ENCODE measurements around the gene STXBP5.

Gene STXBP5

DNA sequence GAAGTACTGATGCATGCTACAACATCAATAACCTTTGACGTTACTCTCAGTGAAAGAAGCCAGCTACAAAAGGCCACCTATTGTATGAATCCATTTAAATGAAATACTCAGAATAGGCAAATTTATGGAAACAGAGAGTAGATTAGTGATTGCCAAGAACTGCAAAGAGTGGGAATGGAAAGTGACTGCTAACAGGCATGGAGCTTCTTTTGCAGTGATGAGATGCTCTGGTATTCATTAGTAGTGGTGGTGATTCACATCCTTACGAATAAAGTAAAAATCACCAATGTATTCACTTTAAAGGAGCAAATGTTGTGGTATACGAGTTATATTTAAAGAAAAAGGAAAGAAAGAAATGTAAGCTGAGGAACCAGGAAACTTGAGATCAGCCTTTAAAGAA lies 177.5 kb downstream of the STXBP5 start:
- no peak for DNase-seq (ENCODE audit: low read depth in 3 of 3)

DNA sequence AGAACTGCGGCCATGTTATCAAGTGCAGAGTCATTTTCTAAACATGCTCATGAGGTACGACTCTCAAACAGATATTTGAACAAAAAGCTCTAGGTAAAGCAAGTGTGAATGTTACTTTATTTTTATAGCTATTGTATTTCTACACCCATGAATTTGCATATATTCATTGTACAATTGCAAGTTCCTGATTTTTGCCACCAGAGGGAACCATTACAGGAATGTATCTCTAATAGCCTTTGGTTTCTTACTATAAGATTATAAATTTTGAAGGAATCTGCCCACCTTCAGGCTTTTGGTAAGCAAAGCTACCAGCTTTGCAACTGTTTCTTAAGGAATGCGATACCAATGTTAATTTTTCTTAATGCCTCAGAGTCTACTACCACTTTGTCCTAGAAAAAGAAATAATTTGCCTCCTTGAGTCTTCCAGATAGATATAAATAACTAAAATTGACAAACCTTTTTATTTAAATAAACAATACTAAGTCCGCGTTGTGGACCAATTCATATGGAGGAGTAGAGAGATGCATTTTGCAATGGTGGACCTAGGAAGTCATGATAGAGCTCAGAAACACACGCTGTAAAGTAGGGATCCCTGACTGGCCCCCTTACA lies 178.8 kb downstream of the STXBP5 start:
- DNase-seq (ENCODE audit: low read depth in 3 of 3): no peak

DNA sequence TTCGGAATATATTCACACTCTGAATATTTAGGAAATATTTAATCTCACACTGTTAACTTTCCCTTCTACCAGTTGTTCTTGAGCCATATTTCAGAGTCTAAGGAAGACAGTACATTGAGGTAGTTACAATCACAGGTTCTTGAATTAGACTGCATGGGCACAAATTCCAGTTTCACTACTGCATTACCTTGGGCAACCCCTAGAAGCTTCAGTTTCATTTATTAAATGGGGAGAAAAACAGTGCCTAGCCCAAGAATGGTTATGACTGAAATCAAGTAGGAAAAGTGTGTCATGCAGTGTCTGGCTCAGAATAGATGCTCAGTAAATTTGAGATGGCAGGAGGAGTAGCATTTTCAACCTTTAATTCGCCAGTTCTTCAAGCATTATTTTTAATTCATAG lies 179.8 kb downstream of the STXBP5 start:
- no peak for DNase-seq (ENCODE audit: low read depth in 3 of 3)

DNA sequence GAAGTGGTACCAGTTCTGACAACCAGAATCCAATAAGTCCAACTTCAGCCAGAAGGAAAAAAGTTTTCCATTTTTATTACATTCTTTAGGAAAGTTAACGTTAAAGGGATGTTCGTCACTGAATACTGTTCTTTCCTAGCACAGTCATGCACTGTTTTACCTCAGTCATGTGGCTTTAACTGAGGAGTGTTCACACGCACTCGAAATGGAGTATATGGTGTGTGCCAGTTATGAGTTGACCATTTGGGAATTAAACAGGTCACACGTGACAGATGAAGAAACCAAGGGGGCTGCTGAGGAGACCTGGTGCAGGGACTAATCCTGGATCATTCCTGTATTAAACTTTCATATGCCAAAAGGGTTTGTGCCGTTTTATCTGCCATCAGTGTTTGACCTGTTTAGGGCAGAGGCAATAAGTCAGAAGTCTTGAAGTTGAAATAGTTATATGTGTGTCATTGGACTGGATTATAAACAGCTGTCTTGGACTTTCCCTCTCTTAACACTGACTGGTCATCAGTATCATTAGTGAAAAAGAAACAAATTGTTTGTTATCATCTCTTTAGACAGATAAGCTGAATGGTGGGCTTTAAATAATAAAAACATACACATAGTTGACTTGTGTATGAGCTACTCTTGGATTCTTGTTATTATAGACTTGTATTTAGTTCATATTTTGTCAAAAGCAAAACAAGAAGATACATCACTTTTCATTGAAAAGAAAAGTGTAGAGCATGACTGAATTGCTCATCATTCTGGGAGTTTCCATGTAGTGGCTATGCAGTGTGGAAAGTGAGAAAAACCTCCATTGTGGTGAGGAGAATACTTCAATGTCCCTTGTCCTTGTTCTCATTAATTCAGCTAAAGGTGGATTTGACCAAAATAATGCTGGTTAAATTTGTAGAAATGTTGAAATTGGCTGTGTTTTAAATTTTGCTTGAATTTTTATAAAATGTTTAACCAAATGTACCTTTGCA lies 180.8 kb downstream of the STXBP5 start:
- DNase-seq (ENCODE audit: low read depth in 3 of 3): no peak

DNA sequence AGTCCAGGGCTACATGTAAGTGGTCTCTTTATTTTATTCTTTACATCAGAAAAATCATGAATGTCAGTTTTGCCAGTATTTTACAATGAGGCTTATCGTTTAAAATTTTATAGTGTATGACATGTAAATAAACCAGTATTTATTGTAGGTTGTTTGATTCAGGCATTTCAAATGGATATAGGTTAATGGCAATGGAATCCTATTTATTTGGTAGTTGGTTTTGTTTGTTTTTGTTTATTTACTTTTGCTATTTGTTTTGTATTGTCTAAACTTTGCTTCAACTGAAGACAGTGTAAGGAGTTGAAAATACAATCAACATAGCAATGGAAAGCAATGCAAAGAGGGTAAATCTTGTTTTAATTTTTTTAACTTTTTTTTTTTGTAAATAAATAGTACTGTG lies 185.2 kb downstream of the STXBP5 start:
- no peak for DNase-seq (ENCODE audit: low read depth in 3 of 3)

DNA sequence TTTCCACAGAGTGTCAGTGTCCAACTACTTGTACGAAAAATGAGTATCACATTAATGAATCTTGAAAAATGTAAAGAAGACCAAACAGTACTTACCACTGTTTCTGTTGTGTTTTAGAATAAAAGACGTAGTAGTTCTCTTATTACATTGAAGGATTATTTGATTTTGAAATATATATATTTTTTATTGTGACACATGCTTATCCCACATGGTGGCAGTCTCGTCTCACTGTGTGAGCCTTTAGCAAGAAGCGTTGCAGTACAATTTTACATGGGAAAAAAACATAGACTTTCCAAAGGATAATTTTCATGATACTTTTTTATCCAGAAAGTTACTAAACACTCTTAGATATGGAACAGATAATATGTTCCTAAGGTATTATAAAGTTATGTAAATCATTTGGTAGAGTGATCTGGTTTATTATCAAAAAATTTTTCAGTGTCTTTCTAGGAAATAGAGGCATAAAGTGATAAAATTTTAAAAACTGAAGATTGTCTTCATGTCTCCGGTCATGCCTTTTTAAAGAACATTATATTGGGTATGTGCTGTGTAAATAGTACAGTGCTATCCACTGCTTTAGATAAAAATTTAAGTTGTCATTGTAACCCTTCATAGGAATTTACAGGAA lies 186.8 kb downstream of the STXBP5 start:
- DNase-seq (ENCODE audit: low read depth in 3 of 3): no peak

DNA sequence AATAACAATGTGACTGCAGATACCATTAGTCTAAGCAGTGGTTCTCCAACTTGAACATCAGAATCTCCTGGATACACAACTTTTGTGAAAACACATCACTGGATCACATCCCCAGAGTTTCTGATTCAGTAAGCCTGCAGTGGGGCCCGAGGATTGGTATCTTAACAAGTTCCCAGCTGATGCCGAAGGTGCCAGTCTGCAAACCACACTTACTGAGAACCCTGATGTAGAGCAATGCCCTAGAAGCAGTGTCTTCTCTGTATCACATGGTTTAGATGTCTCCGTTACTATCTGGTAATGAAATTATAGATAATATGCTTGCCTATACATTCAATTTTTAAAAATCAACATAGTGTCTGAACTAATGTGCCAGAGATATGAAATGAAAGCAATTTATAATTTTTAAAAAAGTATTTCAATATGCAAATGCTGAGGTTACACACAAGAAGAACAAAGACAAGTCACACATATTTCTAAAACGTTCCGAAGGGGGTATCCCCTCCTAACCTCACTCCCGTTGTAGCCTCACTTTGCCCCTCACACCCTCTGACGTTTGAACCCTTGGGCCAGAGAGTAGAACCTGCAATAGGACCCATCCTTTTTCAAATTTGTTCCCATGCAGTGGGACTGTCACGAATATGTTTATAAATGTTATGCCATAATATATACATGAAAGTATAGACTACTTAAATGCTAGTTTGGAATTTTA lies 188.9 kb downstream of the STXBP5 start:
- no peak for DNase-seq (ENCODE audit: low read depth in 3 of 3)

DNA sequence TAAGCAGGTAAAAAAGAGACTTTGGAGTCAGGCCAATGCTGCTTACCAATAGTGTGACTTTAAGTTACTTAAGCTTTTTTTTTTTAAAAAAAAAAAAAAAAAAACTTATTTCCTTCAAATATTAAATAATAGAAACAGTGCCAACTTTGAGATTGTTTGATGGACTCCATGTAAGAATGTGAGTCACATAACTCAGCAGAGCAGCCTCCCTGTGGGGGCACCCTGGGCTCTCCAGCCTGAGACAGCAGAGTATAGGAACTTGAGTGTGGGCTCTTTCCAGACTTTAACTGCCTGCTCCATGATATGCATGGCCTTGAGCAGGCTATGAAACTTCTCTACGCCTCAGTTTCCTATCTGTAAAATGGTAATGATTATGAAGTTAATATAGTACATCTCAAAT lies 190.9 kb downstream of the STXBP5 start:
- no peak for DNase-seq (ENCODE audit: low read depth in 3 of 3)

DNA sequence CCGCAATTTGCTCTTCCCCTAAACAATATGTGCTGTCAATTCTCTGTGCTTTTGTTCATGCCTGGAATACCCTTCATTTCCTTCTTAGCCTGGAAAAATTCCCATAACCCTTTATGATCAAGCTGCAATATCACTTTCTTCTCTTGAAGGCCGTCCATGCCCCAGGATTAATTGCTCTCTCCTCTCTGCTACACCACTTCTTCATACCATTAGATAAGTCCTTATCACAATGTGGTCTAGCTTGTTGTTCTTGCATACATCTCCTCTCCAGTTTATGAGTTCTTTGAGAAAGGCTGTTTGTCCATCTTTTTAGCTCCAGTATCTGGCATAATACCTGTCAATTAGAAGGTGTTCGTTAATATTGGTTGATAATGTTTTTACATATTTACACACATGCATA lies 193.1 kb downstream of the STXBP5 start:
- no peak for DNase-seq (ENCODE audit: low read depth in 3 of 3)

DNA sequence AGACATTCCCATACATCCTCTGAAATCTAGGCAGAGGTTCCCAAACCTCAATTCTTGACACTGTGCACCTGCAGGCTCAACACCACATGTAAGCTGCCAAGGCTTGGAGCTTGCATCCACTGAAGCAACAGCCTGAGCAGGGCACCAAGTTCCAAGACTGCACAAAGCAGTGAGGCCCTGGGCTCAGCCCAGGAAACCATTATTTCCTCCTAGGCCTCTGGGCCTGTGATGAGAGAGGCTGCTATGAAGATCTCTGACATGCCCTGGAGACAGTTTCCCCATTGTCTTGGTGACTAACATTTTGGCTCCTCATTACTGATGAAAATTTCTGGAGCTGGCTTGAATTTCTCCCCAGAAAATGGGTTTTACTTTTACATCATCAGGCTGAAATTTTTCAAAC lies 196.8 kb downstream of the STXBP5 start:
- DNase-seq (ENCODE audit: low read depth in 3 of 3): no peak

DNA sequence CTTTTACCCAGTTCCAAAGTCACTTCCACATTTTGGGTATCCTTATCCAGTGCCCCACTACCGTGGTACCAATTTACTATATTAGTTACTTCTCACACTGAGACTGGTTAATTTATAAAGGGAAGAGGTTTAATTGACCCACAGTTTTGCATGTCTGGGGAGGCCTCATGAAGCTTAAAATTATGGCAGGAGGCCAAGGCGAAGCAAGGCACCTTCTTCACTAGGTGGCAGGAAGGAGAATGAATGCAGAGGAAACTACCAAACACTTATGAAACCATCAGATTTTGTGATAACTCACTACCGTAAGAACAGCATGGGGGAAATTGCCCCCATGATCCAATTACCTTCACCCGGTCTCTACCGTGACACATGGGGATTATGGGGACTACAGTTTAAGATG lies 197.6 kb downstream of the STXBP5 start:
- no peak for DNase-seq (ENCODE audit: low read depth in 3 of 3)

DNA sequence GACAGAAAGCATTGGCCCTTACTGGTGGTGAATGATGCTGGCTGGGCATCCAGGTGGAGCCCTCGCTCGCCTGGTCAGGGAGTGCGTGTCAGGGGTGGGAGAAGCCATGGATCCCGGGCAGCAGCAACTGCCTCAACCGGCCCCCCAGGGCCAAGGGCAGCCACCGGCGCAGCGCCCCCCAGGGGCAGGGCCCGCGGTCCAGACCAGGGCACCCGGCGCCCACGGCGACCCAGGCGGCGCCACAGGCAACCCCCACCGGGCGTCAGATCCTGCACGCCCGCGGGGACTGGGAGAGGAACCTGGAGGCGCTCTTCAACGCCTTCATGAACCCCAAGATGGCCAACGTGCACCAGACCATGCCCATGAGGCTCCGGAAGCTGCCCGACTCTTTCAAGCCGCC lies 202.6 kb downstream of the STXBP5 start:
- DNase-seq (ENCODE audit: low read depth in 3 of 3): no peak

DNA sequence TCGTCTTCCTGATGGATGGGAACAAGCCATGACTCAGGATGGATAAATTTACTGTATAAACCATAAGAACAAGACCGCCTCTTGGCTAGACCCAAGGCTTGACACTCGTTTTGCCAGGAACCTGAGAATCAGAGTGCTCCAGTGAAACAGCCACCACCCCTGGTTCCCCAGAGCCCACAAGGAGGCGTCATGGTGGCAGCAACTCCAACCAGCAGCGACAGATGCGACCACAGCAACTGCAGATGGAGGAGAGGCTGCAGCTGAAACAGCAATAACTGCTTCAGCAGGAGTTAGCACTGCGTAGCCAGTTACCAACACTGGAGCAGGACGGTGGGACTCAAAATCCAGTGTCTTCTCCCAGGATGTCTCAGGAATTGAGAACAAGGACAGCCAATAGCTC lies 203.4 kb downstream of the STXBP5 start:
- no peak for DNase-seq (ENCODE audit: low read depth in 3 of 3)

DNA sequence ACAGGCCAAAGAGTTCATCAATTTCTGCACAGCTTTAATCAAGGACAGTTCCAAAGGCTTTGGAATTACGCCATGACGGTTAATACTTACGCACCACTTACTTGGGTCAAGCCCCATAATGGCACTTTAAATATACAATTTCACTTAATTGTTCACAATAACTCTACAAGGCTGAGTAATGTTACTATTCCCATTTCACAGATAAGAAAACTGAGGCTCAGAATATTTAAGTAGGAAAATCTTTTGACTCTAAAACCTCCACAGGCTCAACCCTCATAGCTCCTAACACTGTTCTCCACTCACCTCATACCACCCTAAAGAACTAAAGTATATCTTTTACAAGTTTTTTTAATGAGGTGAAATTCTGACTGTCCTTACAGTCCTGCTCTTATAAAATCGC lies 212.4 kb downstream of the STXBP5 start:
- no peak for DNase-seq (ENCODE audit: low read depth in 3 of 3)

DNA sequence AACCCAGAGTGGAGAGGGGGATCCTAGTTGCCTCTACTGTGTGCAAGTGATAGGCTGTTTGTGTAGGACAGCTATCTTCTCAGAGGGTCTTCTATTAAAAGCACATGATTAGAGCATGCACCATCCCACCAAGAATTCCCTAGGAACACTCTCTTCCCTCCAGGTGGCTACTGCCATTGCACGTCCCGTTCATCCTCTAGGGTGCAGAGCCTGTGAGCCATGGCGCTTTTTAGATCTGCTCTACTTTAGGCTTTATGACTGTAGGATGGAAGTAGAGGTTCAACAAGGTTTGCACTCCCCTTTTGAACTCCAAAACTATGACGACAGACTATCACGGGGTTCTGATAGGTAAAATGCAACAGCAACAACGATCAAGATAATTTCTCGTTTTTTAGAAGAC lies 213.7 kb downstream of the STXBP5 start:
- DNase-seq (ENCODE audit: low read depth in 3 of 3): no peak

DNA sequence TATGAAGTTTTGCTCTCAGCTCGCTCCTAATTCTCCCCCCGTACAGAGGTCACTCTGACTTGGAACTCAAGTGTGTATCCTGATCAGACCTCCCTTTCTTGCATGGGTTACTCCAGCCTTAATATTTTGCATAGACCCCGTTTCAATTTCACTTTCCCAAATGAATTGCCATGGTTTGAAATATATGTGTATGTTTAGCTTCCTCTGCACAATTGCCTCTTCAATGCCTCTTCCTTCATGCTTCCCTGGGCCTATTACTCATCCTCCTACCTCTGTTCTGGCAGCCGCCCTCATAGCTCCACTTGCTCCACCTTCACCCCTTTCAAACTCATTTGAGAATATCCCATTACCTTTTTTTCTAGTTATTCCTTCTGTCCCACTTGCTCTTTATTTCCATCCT lies 214.3 kb downstream of the STXBP5 start:
- no peak for DNase-seq (ENCODE audit: low read depth in 3 of 3)

DNA sequence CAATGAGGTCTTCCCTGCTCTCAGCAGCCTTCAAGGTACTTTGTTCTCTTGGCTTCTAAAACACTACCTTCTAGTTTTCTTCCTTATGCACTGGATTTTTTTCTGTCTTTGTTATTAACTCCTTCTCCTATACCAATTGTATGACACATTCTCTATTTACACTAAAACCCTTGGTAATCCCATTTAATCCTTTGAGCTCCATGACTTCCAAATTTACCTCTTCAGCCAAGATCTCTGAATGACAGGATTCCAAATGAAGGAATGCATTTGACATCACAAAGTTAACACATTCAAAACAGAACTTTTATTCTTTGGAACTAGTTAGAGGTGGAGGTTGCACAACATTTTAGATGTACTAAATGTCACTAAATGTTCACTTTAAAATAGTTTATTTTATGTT lies 217.7 kb downstream of the STXBP5 start:
- DNase-seq (ENCODE audit: low read depth in 3 of 3): no peak

DNA sequence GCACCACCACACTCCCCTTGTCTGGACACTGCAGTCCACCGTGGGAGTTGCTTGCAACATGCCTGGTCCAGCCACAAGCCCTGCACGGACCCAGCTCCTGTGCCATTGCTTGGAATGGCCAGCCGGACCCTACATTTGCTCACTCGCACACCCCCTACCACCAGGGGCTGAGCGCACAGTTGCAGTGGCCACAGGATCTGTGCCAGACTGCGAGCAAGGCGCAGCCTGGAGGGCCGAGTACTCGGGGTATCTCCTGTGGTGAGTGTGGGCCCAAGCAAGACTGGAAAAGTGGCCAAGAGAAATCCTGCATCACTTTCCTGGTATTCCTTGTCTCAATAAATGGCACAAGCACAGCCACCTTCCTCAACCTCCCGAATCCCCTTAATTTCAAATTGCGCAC lies 218.9 kb downstream of the STXBP5 start:
- DNase-seq (ENCODE audit: low read depth in 3 of 3): no peak

DNA sequence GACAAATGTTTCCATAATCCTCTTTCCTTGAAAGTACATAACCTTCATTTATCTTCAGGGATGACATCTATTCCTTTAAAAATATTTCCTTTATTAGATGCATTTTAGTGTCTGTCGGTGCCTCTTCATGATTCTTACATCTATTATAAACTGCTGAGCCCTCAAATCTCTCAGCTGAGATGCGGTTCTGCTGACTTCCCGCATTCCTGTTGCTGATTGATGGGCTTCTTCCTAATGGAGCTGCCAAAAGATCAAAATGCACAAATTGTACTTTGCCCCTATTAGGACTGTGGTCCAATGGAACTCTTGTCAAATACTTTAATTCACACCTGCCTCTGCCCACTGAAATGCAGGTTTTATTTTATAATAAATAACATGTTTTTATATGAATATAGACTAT lies 225.6 kb downstream of the STXBP5 start:
- DNase-seq (ENCODE audit: low read depth in 3 of 3): no peak

DNA sequence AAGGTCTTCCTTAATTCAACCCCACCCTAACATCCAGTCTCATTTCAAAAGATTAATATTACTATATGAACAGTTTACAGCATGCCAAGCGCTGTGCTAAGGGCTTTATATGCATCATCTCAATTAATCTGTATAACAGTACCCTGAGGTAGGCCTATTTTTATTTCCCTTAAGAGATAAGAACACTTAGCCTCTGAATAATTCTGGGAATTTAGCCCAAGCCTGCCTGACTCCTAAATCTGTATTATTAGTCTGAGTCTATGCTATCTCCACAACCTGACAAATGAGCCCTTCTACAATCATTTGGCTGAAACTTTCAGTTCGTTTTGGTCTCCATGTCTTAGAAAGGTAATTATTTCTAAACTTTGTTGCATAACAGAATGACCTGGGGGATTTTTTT lies 226.6 kb downstream of the STXBP5 start:
- DNase-seq (ENCODE audit: low read depth in 3 of 3): no peak

DNA sequence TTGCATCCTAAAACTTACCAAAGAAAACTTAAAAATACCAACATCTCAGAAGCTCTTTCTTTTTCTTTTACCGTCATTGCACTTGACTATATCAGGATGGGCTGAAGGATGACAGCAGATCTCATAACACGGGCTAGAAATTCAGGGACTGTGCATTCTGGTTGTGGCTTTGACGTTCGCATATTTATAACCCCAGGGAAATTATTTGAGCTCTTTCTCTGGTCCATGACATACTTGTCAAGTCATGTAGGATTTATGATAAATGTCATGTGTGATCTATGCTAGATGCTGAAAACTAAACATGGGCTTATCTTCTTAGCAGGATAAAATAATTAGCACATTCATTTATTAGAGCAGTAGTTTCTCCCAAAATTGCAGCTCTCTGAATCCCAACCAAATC lies 229.9 kb downstream of the STXBP5 start:
- DNase-seq (ENCODE audit: low read depth in 3 of 3): no peak

DNA sequence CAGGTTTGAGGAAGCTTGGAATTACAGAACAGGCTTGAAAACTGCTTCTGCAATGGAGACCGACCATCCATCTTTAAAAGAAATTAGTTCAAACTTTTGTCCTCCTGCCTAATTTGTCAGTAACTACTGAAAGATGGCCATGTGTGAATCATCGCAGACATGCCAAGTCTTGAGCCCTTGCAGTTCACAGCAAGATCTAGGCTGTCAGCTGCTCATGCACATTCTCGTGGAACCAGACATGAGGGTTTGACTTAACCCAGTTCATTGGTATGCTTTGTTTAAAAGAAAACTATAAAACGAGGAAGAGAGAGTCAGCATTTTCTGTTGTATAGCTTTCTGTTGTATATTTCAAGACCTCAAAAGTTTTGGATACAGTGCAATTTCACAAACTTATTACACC lies 230.3 kb downstream of the STXBP5 start:
- no peak for DNase-seq (ENCODE audit: low read depth in 3 of 3)
